Measurements from ENCODE around the gene MOB3B. TPM values are rescaled to one million over a fixed set of nuclear protein-coding genes. Genes with fewer than 3 reads are reported as not detected.

MOB3B gene
- total RNA-seq, 4 donors from 2014 or later = 9.8 to 17.6 (median 14.6) TPM

- Histone ChIP-seq H3K36me3 (no peaks in the 10 kb centered on the region), H3K27ac (no peak overlapping the region), H3K4me3 (replicated peaks in 1 of 3) (no peak overlapping the region), H3K9me3 (no peaks in the 10 kb centered on the region), H3K27me3 (no peaks in the 10 kb centered on the region), H3K4me1 (peaks cover 0 to 16% of the 10 kb centered on the region in 2 donors)
- 92 to 96% methylated on average over 5 of the region's 5 CpGs for WGBS, 2 donors
- no peak for DNase-seq
- intact Hi-C loops (cut with DNase I) = no loop called here
- TF ChIP-seq CTCF (IDR thresholded peaks at IDR 0.05) (no peak), POLR2A (IDR thresholded peaks at IDR 0.05) (no peak)
Measured at GRCh38 chr9:27489087-27489876, 40.3 kb downstream of the MOB3B start.

- Histone ChIP-seq H3K27ac (no peak overlapping the region), H3K27me3 (no peaks in the 10 kb centered on the region), H3K36me3 (no peaks in the 10 kb centered on the region), H3K9me3 (no peaks in the 10 kb centered on the region), H3K4me3 (replicated peaks in 1 of 3) (no peak overlapping the region), H3K4me1 (peaks cover 0 to 16% of the 10 kb centered on the region in 2 donors)
- no peak for TF ChIP-seq POLR2A (IDR thresholded peaks at IDR 0.05)
- TF ChIP-seq CTCF (IDR thresholded peaks at IDR 0.05) = no peak
- 95 to 100% methylated on average over 1 of the region's 1 CpG for WGBS, 2 donors
- intact Hi-C loops (cut with DNase I) = no loop called here
- no peak for DNase-seq
Measured at GRCh38 chr9:27487927-27488326, 41.7 kb downstream of the MOB3B start.

- H3K27ac ChIP-seq = no peak overlapping the region
- peaks cover 0 to 16% of the 10 kb centered on the region in 2 donors for H3K4me1 ChIP-seq
- DNase-seq = no peak
- H3K27me3 ChIP-seq = no peaks in the 10 kb centered on the region
- TF ChIP-seq CTCF (IDR thresholded peaks at IDR 0.05) (no peak), POLR2A (IDR thresholded peaks at IDR 0.05) (no peak)
- H3K36me3 ChIP-seq = no peaks in the 10 kb centered on the region
- H3K9me3 ChIP-seq = no peaks in the 10 kb centered on the region
- no peak overlapping the region for H3K4me3 ChIP-seq (replicated peaks in 1 of 3)
- intact Hi-C loops (cut with DNase I) = no loop called here
- WGBS, 2 donors = 62% methylated on average over 5 of the region's 5 CpGs
Measured at GRCh38 chr9:27487128-27487640, 42.4 kb downstream of the MOB3B start.

- TF ChIP-seq CTCF (IDR thresholded peaks at IDR 0.05) (no peak), POLR2A (IDR thresholded peaks at IDR 0.05) (no peak)
- Histone ChIP-seq H3K27ac (no peak overlapping the region), H3K36me3 (no peaks in the 10 kb centered on the region), H3K4me3 (replicated peaks in 1 of 3) (no peak overlapping the region), H3K9me3 (no peaks in the 10 kb centered on the region), H3K27me3 (no peaks in the 10 kb centered on the region), H3K4me1 (peaks cover 0 to 9% of the 10 kb centered on the region in 2 donors)
- intact Hi-C loops (cut with DNase I) = no loop called here
- 96 to 100% methylated on average over 1 of the region's 1 CpG for WGBS, 2 donors
- no peak for DNase-seq
Measured at GRCh38 chr9:27485158-27485557, 44.5 kb downstream of the MOB3B start.

- Histone ChIP-seq H3K9me3 (no peaks in the 10 kb centered on the region), H3K4me1 (peaks cover 0 to 9% of the 10 kb centered on the region in 2 donors), H3K27me3 (no peaks in the 10 kb centered on the region), H3K4me3 (replicated peaks in 1 of 3) (no peak overlapping the region), H3K27ac (no peak overlapping the region), H3K36me3 (no peaks in the 10 kb centered on the region)
- whole genome bisulfite sequencing, 2 donors = 93 to 94% methylated on average over 6 of the region's 6 CpGs
- TF ChIP-seq CTCF (IDR thresholded peaks at IDR 0.05) (no peak), POLR2A (IDR thresholded peaks at IDR 0.05) (no peak)
- no peak for DNase-seq
- intact Hi-C loops (cut with DNase I) = no loop called here
Measured at GRCh38 chr9:27483576-27483975, 46.0 kb downstream of the MOB3B start.
